Psoas muscle (tissue), 8 donors: ENCODE data around the gene TEX26. TPM values are rescaled to one million over a fixed set of nuclear protein-coding genes. Genes with fewer than 3 reads are reported as not detected.

ENCODE experiments used
- ATAC-seq, 4 donors: fragments of 200-7000 bp; cut with Tn5 transposase; one replicate each; pipeline ENCODE4 v1.9.1; 2020; ENCODE audit warnings: moderate library complexity in 3 of 4, mild to moderate bottlenecking in 2 of 4
- DNase-seq, 2 donors: peaks; one replicate each; pipeline ENCODE4 v3.0.0-alpha.2; 2020
- H3K27ac ChIP-seq: fragments of 200-600 bp; one replicate; pipeline ENCODE4 v1.8.0; 2022
- H3K27me3 ChIP-seq, 3 donors: fragments of 200-600 bp in 1 of 3; one replicate each; pipeline versions ENCODE4 v1.6.1 to v1.8.0; 2013 to 2022; ENCODE audit warnings: low read length in 2 of 3, mild to moderate bottlenecking in 2 of 3, moderate library complexity in 1 of 3; ENCODE audit not compliant: insufficient read depth in 3 of 3
- H3K36me3 ChIP-seq, 2 donors: fragments of 200-600 bp in 1 of 2; one replicate each; pipeline versions ENCODE4 v1.6.1 to v1.8.0; 2013 to 2022; ENCODE audit warnings: low read depth in 1 of 2, mild to moderate bottlenecking in 1 of 2, moderate library complexity in 1 of 2; ENCODE audit not compliant: insufficient read depth in 1 of 2
- H3K4me1 ChIP-seq: fragments of 200-600 bp; one replicate; pipeline ENCODE4 v1.8.0; 2022
- H3K4me3 ChIP-seq: fragments of 200-600 bp; one replicate; pipeline ENCODE4 v1.8.0; 2022; ENCODE audit warnings: mild to moderate bottlenecking
- H3K9me3 ChIP-seq: fragments of 200-600 bp; one replicate; pipeline ENCODE4 v1.8.0; 2022
- WGBS, 3 donors: extraction: QIAGEN DNeasy Blood & Tissue Kit; methylation state at CpG; one replicate each; pipeline versions ENCODE4 v1.1.6 to v1.1.7; 2013; 5-methylcytosine and 5-hydroxymethylcytosine counted together
- intact Hi-C, 2 donors: fragments of 100-400 bp; cut with DNase I; formaldehyde crosslinking; loops; one replicate each; pipeline versions ENCODE4 v1.11.0 to v1.14.2; 2022
- polyA plus RNA-seq, 3 donors: library from polyadenylated mRNA; stranded (reverse); fragments of 200-250 nt; gene quantifications; one replicate each; pipeline ENCODE4 v1.2.3, GENCODE V29; 2013
- total RNA-seq, 4 donors: library from RNA; stranded (reverse); fragmentation: NEBNext Ultra II Directional in 2 of 4; extraction: Animal tissue kit (Norgen Biotek cat#: 25700) in 2 of 4; gene quantifications; one replicate each; pipeline versions ENCODE4 v1.2.1 to v1.2.4, GENCODE V29; 2021 to 2023
- TF ChIP-seq, protein P1 (sequence below): fragments of 200-600 bp; IDR thresholded peaks from one replicate; pipeline ENCODE4 v1.8.0; 2022; ENCODE audit warnings: antibody characterized with exemption
- donor health status: healthy with polysubstance abuse.
- donor health status: DM: no; HTN: no; CAD: no; lungs with moderate emphysema.
- donor health status: Bipolar disorder and iron deficiency.
- donor health status: healthy.
- donor health status: DM: yes; HTN: yes; CAD: no.
- donor health status: DM: no; HTN: no; CAD: no.
- donor health status: DM: no; HTN: no; CAD: no.
- donor health status: DM: yes; HTN: yes; CAD: no.

Gene TEX26
- total and polyA plus RNA-seq, 7 donors: 0.04 TPM; not detected in 6

DNA sequence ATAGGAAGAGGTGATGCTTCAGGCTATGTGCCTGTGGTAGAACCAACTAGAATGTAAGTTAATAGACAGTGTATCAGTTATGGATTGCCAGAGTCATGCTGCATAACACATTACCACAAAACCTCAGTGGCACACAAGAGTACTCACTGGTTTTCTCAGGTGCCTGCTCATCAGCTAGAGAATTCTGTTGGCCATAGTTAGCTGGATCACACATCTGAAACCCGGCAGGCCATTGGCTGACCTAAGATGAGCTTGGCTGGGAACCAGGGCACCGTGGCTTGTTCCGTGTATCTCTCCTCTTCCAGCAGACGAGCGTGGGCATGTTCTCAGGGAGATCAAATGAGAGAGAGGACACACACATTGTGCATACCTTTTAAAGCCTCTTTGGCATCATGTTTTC is 76.7 kb downstream of the TEX26 start:
- H3K9me3 ChIP-seq: no peaks in the 10 kb centered on the region
- H3K4me3 ChIP-seq: no peak overlapping the region
- WGBS, 3 donors: 18 to 30% (median 28%) methylated on average over 5 of the region's 5 CpGs
- peaks cover 0 to 19% (median 7%) of the 10 kb centered on the region in 3 donors for H3K27me3 ChIP-seq
- no peak for DNase-seq
- TF ChIP-seq, protein P1, sequence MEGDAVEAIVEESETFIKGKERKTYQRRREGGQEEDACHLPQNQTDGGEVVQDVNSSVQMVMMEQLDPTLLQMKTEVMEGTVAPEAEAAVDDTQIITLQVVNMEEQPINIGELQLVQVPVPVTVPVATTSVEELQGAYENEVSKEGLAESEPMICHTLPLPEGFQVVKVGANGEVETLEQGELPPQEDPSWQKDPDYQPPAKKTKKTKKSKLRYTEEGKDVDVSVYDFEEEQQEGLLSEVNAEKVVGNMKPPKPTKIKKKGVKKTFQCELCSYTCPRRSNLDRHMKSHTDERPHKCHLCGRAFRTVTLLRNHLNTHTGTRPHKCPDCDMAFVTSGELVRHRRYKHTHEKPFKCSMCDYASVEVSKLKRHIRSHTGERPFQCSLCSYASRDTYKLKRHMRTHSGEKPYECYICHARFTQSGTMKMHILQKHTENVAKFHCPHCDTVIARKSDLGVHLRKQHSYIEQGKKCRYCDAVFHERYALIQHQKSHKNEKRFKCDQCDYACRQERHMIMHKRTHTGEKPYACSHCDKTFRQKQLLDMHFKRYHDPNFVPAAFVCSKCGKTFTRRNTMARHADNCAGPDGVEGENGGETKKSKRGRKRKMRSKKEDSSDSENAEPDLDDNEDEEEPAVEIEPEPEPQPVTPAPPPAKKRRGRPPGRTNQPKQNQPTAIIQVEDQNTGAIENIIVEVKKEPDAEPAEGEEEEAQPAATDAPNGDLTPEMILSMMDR: no peak
- intact Hi-C loops: no loop called here
- no peaks in the 10 kb centered on the region for H3K36me3 ChIP-seq
- H3K4me1 ChIP-seq: no peaks in the 10 kb centered on the region
- no peak for ATAC-seq
- no peak overlapping the region for H3K27ac ChIP-seq

GRCh38 chr13:31010296-31010695 is 77.8 kb downstream of the TEX26 start:
- WGBS, 3 donors: 65 to 80% (median 76%) methylated on average over 2 of the region's 2 CpGs
- DNase-seq (no peak), ATAC-seq (no peak)
- H3K4me1 ChIP-seq: no peaks in the 10 kb centered on the region
- no peak overlapping the region for H3K27ac ChIP-seq
- no peaks in the 10 kb centered on the region for H3K9me3 ChIP-seq
- TF ChIP-seq, protein P1: no peak
- intact Hi-C loops: no loop called here
- no peaks in the 10 kb centered on the region for H3K36me3 ChIP-seq
- H3K4me3 ChIP-seq: no peak overlapping the region
- H3K27me3 ChIP-seq: peaks cover 0 to 19% (median 7%) of the 10 kb centered on the region in 3 donors

GRCh38 chr13:31011193-31011860 is 78.9 kb downstream of the TEX26 start:
- H3K4me3 ChIP-seq: no peak overlapping the region
- H3K36me3 ChIP-seq: no peaks in the 10 kb centered on the region
- no peaks in the 10 kb centered on the region for H3K4me1 ChIP-seq
- DNase-seq (no peak), ATAC-seq (no peak)
- intact Hi-C loops: no loop called here
- TF ChIP-seq, protein P1: no peak
- no peak overlapping the region for H3K27ac ChIP-seq
- H3K27me3 ChIP-seq: peaks cover 0 to 15% (median 7%) of the 10 kb centered on the region in 3 donors
- WGBS, 3 donors: 69 to 82% (median 76%) methylated on average over 5 of the region's 5 CpGs
- no peaks in the 10 kb centered on the region for H3K9me3 ChIP-seq

DNA sequence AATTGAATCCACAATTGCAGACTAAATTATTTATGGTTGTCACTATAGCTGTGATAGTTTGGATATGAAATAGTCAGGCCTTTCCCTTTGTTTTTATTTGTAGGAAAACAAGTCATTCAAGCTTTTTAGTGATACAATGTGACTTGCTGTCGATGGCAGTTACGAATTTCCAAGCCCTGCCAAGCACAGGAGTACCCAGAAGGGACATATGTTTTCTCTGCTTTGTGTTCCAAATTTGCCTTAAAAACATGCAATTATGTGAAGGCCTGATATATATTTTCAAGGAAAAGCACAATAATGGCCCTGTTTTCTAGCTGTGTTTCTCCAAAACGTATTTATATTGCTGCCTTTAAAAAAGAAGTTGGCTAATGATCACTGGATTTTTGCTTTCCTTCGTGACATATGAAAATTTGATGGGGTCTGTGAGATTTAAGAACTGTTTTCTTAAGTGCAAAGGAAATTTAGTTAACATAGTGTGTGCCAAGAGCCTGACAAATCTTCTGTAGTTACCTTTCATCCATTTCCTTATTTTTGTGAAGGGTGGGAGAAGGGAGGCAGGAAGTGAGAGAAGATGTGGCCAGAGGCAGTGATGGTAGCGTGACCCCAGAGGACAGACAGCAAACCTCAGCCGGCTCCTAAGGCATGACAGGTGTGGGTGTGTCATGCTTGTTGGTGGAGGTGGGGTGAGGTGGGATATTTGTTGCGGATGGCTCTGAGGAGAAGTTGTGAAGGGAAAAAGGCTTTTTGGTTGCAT is 79.6 kb downstream of the TEX26 start:
- TF ChIP-seq, protein P1: no peak
- ATAC-seq: no peak

More for the DNA sequence above, 79.6 kb downstream of the TEX26 start:
- H3K4me1 ChIP-seq: no peaks in the 10 kb centered on the region
- H3K9me3 ChIP-seq: no peaks in the 10 kb centered on the region
- no peaks in the 10 kb centered on the region for H3K36me3 ChIP-seq
- 75 to 86% (median 83%) methylated on average over 7 of the region's 7 CpGs for WGBS, 3 donors
- H3K4me3 ChIP-seq: no peak overlapping the region
- peaks cover 0 to 15% (median 5%) of the 10 kb centered on the region in 3 donors for H3K27me3 ChIP-seq
- H3K27ac ChIP-seq: no peak overlapping the region
- intact Hi-C loops: no loop called here
- no peak for DNase-seq
